ENCODE data around the gene MRPS31.
A peak's percentile ranks its signal among the peaks of the same experiment; 100 is the strongest.
"Not testable (repeated sequence)": the region's sequence is repeated elsewhere in the genome, so short reads cannot be mapped to it uniquely, and the experiment has no call there.

Gene MRPS31

GRCh38 chr13:40789275-40790153, 18.5 kb upstream of the MRPS31 start, which contains the start of gene SLC25A15:
Gene SLC25A15, plus strand, starts transcription at chr13:40789611. Its CDS starts 3,616 bp downstream, at chr13:40793227.
- DNase-seq (ENCODE audit: low read depth), result peak; percentile 74

GRCh38 chr13:40788540-40789274, 17.7 kb upstream of the MRPS31 start:
- DNase-seq (ENCODE audit: low read depth), result not testable (repeated sequence)

GRCh38 chr13:40787062-40787461, 16.1 kb upstream of the MRPS31 start:
- no peak for DNase-seq (ENCODE audit: low read depth)

GRCh38 chr13:40786568-40786996, 15.6 kb upstream of the MRPS31 start:
- DNase-seq (ENCODE audit: low read depth), result no peak

- no peak for DNase-seq (ENCODE audit: low read depth)
Observed at GRCh38 chr13:40784540-40784939, 13.6 kb upstream of the MRPS31 start.

- DNase-seq (ENCODE audit: low read depth), result not testable (repeated sequence)
Observed at GRCh38 chr13:40782971-40783370, 12.0 kb upstream of the MRPS31 start.

GRCh38 chr13:40781717-40782116, 10.7 kb upstream of the MRPS31 start:
- no peak for DNase-seq (ENCODE audit: low read depth)

GRCh38 chr13:40780822-40781401, 9.9 kb upstream of the MRPS31 start:
- no peak for DNase-seq (ENCODE audit: low read depth)

GRCh38 chr13:40779796-40780285, 8.9 kb upstream of the MRPS31 start:
- DNase-seq (ENCODE audit: low read depth), result no peak

- no peak for DNase-seq (ENCODE audit: low read depth)
Observed at GRCh38 chr13:40779049-40779448, 8.1 kb upstream of the MRPS31 start.

- DNase-seq (ENCODE audit: low read depth), result no peak
Observed at GRCh38 chr13:40777809-40778175, 6.8 kb upstream of the MRPS31 start.

- no peak for DNase-seq (ENCODE audit: low read depth)
Observed at GRCh38 chr13:40777166-40777808, 6.3 kb upstream of the MRPS31 start.

GRCh38 chr13:40776681-40777165, 5.7 kb upstream of the MRPS31 start:
- DNase-seq (ENCODE audit: low read depth), result peak; percentile 36

GRCh38 chr13:40776232-40776631, 5.2 kb upstream of the MRPS31 start:
- no peak for DNase-seq (ENCODE audit: low read depth)

- DNase-seq (ENCODE audit: low read depth), result no peak
Observed at GRCh38 chr13:40774672-40775071, 3.7 kb upstream of the MRPS31 start.

GRCh38 chr13:40772765-40773473, 1.9 kb upstream of the MRPS31 start:
- no peak for DNase-seq (ENCODE audit: low read depth)

- no peak for DNase-seq (ENCODE audit: low read depth)
Observed at GRCh38 chr13:40770609-40770933, 419 bp downstream of the MRPS31 start.

GRCh38 chr13:40769970-40770369, 1.0 kb downstream of the MRPS31 start:
- DNase-seq (ENCODE audit: low read depth), result no peak

GRCh38 chr13:40765602-40766001, 5.4 kb downstream of the MRPS31 start:
- no peak for DNase-seq (ENCODE audit: low read depth)

GRCh38 chr13:40764587-40765403, 6.2 kb downstream of the MRPS31 start:
- no peak for DNase-seq (ENCODE audit: low read depth)

GRCh38 chr13:40762849-40763248, 8.1 kb downstream of the MRPS31 start:
- DNase-seq (ENCODE audit: low read depth), result no peak
